T-cell (primary cell): ENCODE results near the gene TNFAIP3. TPM values are rescaled to one million over a fixed set of nuclear protein-coding genes. Genes with fewer than 3 reads are reported as not detected.

Experiments used
- ATAC-seq, 4 experiments: fragments of 200-7000 bp in 3 of 4; fragments of 150-1000 bp in 1 of 4; cut with Tn5 transposase; replicated peaks in 1 of 4; 1 replicate in 3 of 4; 2 replicates in 1 of 4; pipeline ENCODE4 v1.10.0; 2021; ENCODE audit warnings: moderate library complexity in 3 of 4, mild to moderate bottlenecking in 2 of 4, moderate number of reproducible peaks in 1 of 4
- CTCF ChIA-PET, 2 donors: fragments of 300-600 bp; sonication (Branson Sonifier 250); formaldehyde crosslinking; loops; one replicate each; lab custom pipeline; 2022; ENCODE audit warnings: antibody characterized with exemption in 2 of 2; lab: Charles Lee
- POLR2A ChIA-PET, 2 donors: fragments of 300-600 bp; sonication (Branson Sonifier 250); formaldehyde crosslinking; loops; one replicate each; lab custom pipeline; 2022; ENCODE audit warnings: antibody characterized with exemption in 2 of 2; lab: Charles Lee
- DNase-seq, 35 experiments: peaks; one replicate each; pipeline versions ENCODE4 v3.0.0 to v3.0.0-alpha.2; 2013 to 2023
- H3K27ac ChIP-seq: one replicate; pipeline ENCODE4 v1.5.1; 2013; ENCODE audit warnings: low read length
- H3K27me3 ChIP-seq, 2 experiments: replicated peaks in 1 of 2; 1 replicate in 1 of 2; 2 replicates in 1 of 2; pipeline versions ENCODE4 v1.6.1 to v1.7.0; 2013; ENCODE audit warnings: low read length in 1 of 2, mixed read lengths in 1 of 2; ENCODE audit not compliant: control insufficient read depth in 2 of 2, insufficient read depth in 2 of 2; ENCODE audit errors: extremely low read depth in 1 of 2
- H3K36me3 ChIP-seq, 2 donors: 1 replicate in 1 of 2; 2 replicates in 1 of 2; pipeline versions ENCODE4 v1.6.1 to v1.7.0; 2013; ENCODE audit warnings: low read length in 1 of 2; ENCODE audit not compliant: control insufficient read depth in 2 of 2, insufficient read depth in 1 of 2; ENCODE audit errors: extremely low read depth in 1 of 2
- H3K4me1 ChIP-seq, 2 experiments: 1 replicate in 1 of 2; 2 replicates in 1 of 2; pipeline versions ENCODE4 v1.6.1 to v1.7.0; 2013; ENCODE audit warnings: low read length in 2 of 2, mixed read lengths in 1 of 2; ENCODE audit not compliant: insufficient read depth in 2 of 2, control insufficient read depth in 1 of 2; ENCODE audit errors: extremely low read depth in 1 of 2
- H3K4me3 ChIP-seq, 2 donors: 1 replicate in 1 of 2; 2 replicates in 1 of 2; pipeline versions ENCODE4 v1.5.1 to v1.7.0; 2013; ENCODE audit warnings: mild to moderate bottlenecking in 2 of 2, low read length in 1 of 2, moderate library complexity in 1 of 2; ENCODE audit not compliant: control insufficient read depth in 1 of 2; ENCODE audit errors: extremely low read depth in 1 of 2
- H3K9me3 ChIP-seq: 2 replicates; pipeline ENCODE4 v1.7.0; 2013
- H3K27ac Mint-ChIP-seq, 2 donors: one replicate each; pipeline ENCODE4 v1.8.0; 2020 to 2021; ENCODE audit warnings: mild to moderate bottlenecking in 2 of 2, mixed read lengths in 2 of 2
- H3K27me3 Mint-ChIP-seq, 2 donors: one replicate each; pipeline ENCODE4 v1.8.0; 2021 to 2022; ENCODE audit warnings: mixed read lengths in 2 of 2
- H3K36me3 Mint-ChIP-seq: one replicate; pipeline ENCODE4 v1.8.0; 2021; ENCODE audit warnings: mixed read lengths
- H3K4me1 Mint-ChIP-seq, 3 donors: one replicate each; pipeline ENCODE4 v1.8.0; 2020 to 2022; ENCODE audit warnings: mixed read lengths in 3 of 3, mild to moderate bottlenecking in 1 of 3
- H3K4me3 Mint-ChIP-seq, 3 donors: one replicate each; pipeline ENCODE4 v1.8.0; 2020 to 2022; ENCODE audit warnings: mild to moderate bottlenecking in 3 of 3, mixed read lengths in 3 of 3, moderate library complexity in 3 of 3
- H3K9me3 Mint-ChIP-seq, 3 donors: one replicate each; pipeline ENCODE4 v1.8.0; 2020 to 2022; ENCODE audit warnings: mixed read lengths in 3 of 3
- WGBS: methylation state at CpG from one replicate; pipeline ENCODE4 v1.1.5; 2013; ENCODE audit warnings: missing lambda C conversion rate; ENCODE audit not compliant: insufficient coverage; 5-methylcytosine and 5-hydroxymethylcytosine counted together
- total RNA-seq, 35 experiments: library from RNA in 6 of 35; stranded (reverse) in 6 of 35; fragments of 120-200 nt in 1 of 35; gene quantifications; one replicate each; pipeline versions ENCODE4 v1.2.1 to v1.2.4 and lab custom pipeline; 2013 to 2026

TNFAIP3 gene
- total RNA-seq, 5 donors from 2014 or later (not counting 1 experiment from before 2014, with no cell fraction given), result 109 to 2,994 (median 145) TPM

GRCh38 chr6:137911675-137912191, 44.7 kb downstream of the TNFAIP3 start:
- Mint-ChIP-seq H3K27me3 (peaks cover 0 to 3% of the 10 kb centered on the region in 2 donors), H3K9me3 (peaks cover 0 to 10% (median 0%) of the 10 kb centered on the region in 3 donors), H3K27ac (no peak overlapping the region), H3K4me3 (no peak overlapping the region), H3K4me1 (peaks cover 12 to 22% (median 14%) of the 10 kb centered on the region in 3 donors), H3K36me3 (peaks cover 4% of the 10 kb centered on the region)
- Histone ChIP-seq H3K27me3 (no peaks in the 10 kb centered on the region), H3K4me1 (peaks cover 0 to 5% of the 10 kb centered on the region in 2 experiments), H3K4me3 (no peak overlapping the region), H3K27ac (no peak overlapping the region), H3K36me3 (no peaks in the 10 kb centered on the region), H3K9me3 (no peaks in the 10 kb centered on the region)
- WGBS, result 67% methylated on average over 4 of the region's 10 CpGs
- DNase-seq (no peak), ATAC-seq (no peak)
- POLR2A ChIA-PET, result no interaction called here
- CTCF ChIA-PET, result interaction anchor here in 1 of 2 donors (0.6 kb wide), 2 partner anchors 14 to 27 kb away, joined by 3 read pairs; no protein-coding TSS in a partner anchor

DNA sequence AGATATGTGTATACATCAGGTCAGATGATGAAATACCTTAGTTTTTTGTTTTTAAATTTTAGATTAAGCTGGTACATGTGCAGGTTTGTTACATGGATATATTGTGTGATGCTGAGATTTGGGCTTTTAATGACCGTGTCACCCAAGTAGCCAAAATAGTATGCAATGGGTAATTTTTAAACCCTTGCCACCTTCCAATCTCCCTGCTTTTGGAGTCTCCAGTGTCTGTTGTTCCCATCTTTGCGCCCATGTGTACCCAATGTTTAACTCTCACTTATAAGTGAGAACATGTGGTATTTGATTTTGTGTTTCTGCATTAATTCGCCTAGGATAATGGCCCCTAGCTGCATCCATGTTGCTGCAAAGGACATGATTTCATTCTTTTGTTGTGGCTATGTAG, 45.8 kb downstream of the TNFAIP3 start:
- H3K4me3 Mint-ChIP-seq, result no peak overlapping the region
- POLR2A ChIA-PET, result no interaction called here
- ATAC-seq, result no peak

GRCh38 chr6:137913434-137913833, 46.4 kb downstream of the TNFAIP3 start:
- H3K4me1 Mint-ChIP-seq, result peaks cover 9 to 13% (median 10%) of the 10 kb centered on the region in 3 donors
- ChIA-PET POLR2A (interaction anchor here (0.5 to 0.6 kb wide), 2 partner anchors 42 to 1416 kb away, joined by 3 to 5 read pairs; no protein-coding TSS in a partner anchor), CTCF (interaction anchor here in 1 of 2 donors (1.0 kb wide), 1 partner anchor 114 kb away, joined by 3 read pairs; no protein-coding TSS in a partner anchor)
- Histone ChIP-seq H3K27me3 (no peaks in the 10 kb centered on the region), H3K4me3 (no peak overlapping the region), H3K36me3 (no peaks in the 10 kb centered on the region), H3K4me1 (no peaks in the 10 kb centered on the region), H3K27ac (no peak overlapping the region), H3K9me3 (no peaks in the 10 kb centered on the region)
- DNase-seq (no peak), ATAC-seq (no peak)
- no CpG with 5 or more reads among the region's 3 CpGs for WGBS
- peaks cover 0 to 3% of the 10 kb centered on the region in 2 donors for H3K27me3 Mint-ChIP-seq
- peaks cover 0 to 10% (median 0%) of the 10 kb centered on the region in 3 donors for H3K9me3 Mint-ChIP-seq
- H3K27ac Mint-ChIP-seq, result no peak overlapping the region
- peaks cover 4% of the 10 kb centered on the region for H3K36me3 Mint-ChIP-seq
- H3K4me3 Mint-ChIP-seq, result no peak overlapping the region

More for the DNA sequence above, 45.8 kb downstream of the TNFAIP3 start:
- no peak for DNase-seq
- no peak overlapping the region for H3K4me3 ChIP-seq
- Mint-ChIP-seq H3K27ac (no peak overlapping the region), H3K27me3 (peaks cover 0 to 3% of the 10 kb centered on the region in 2 donors), H3K9me3 (peaks cover 0 to 10% (median 0%) of the 10 kb centered on the region in 3 donors), H3K36me3 (peaks cover 4% of the 10 kb centered on the region), H3K4me1 (peaks cover 9 to 15% (median 12%) of the 10 kb centered on the region in 3 donors)
- no peaks in the 10 kb centered on the region for H3K4me1 ChIP-seq
- H3K9me3 ChIP-seq, result no peaks in the 10 kb centered on the region
- CTCF ChIA-PET, result interaction anchor here in 1 of 2 donors (1.0 kb wide), 1 partner anchor 113 kb away, joined by 3 read pairs; no protein-coding TSS in a partner anchor
- H3K36me3 ChIP-seq, result no peaks in the 10 kb centered on the region
- no peaks in the 10 kb centered on the region for H3K27me3 ChIP-seq
- no CpG with 5 or more reads among the region's 3 CpGs for WGBS
- no peak overlapping the region for H3K27ac ChIP-seq

GRCh38 chr6:137913996-137914529, 47.0 kb downstream of the TNFAIP3 start:
- ChIA-PET CTCF (interaction anchor here in 1 of 2 donors (0.6 kb wide), 1 partner anchor 24 kb away, joined by 3 read pairs; no protein-coding TSS in a partner anchor), POLR2A (interaction anchor here in 1 of 2 donors (0.5 kb wide), 1 partner anchor 43 kb away, joined by 5 read pairs; no protein-coding TSS in a partner anchor)
- H3K4me3 ChIP-seq, result no peak overlapping the region
- no peaks in the 10 kb centered on the region for H3K9me3 ChIP-seq
- Mint-ChIP-seq H3K4me1 (peaks cover 4 to 7% (median 4%) of the 10 kb centered on the region in 3 donors), H3K9me3 (peaks cover 0 to 10% (median 0%) of the 10 kb centered on the region in 3 donors), H3K36me3 (peaks cover 4% of the 10 kb centered on the region), H3K4me3 (no peak overlapping the region), H3K27me3 (peaks cover 0 to 3% of the 10 kb centered on the region in 2 donors), H3K27ac (no peak overlapping the region)
- no peak for DNase-seq
- no peaks in the 10 kb centered on the region for H3K36me3 ChIP-seq
- no peak overlapping the region for H3K27ac ChIP-seq
- ATAC-seq, result no peak
- no peaks in the 10 kb centered on the region for H3K27me3 ChIP-seq
- H3K4me1 ChIP-seq, result no peaks in the 10 kb centered on the region

GRCh38 chr6:137914530-137915193, 47.6 kb downstream of the TNFAIP3 start:
- H3K27me3 ChIP-seq, result no peaks in the 10 kb centered on the region
- Mint-ChIP-seq H3K27me3 (peaks cover 0 to 1% of the 10 kb centered on the region in 2 donors), H3K36me3 (peaks cover 4% of the 10 kb centered on the region), H3K27ac (no peak overlapping the region), H3K4me1 (peaks cover 0 to 5% (median 0%) of the 10 kb centered on the region in 3 donors), H3K9me3 (peaks cover 0 to 10% (median 0%) of the 10 kb centered on the region in 3 donors), H3K4me3 (no peak overlapping the region)
- POLR2A ChIA-PET, result no interaction called here
- no peak overlapping the region for H3K27ac ChIP-seq
- ATAC-seq (no peak), DNase-seq (no peak)
- CTCF ChIA-PET, result interaction anchor here in 1 of 2 donors (0.6 kb wide), 1 partner anchor 24 kb away, joined by 3 read pairs; no protein-coding TSS in a partner anchor
- no peak overlapping the region for H3K4me3 ChIP-seq
- no peaks in the 10 kb centered on the region for H3K9me3 ChIP-seq
- no peaks in the 10 kb centered on the region for H3K4me1 ChIP-seq
- no peaks in the 10 kb centered on the region for H3K36me3 ChIP-seq
- WGBS, result 100% methylated on average over 1 of the region's 4 CpGs

DNA sequence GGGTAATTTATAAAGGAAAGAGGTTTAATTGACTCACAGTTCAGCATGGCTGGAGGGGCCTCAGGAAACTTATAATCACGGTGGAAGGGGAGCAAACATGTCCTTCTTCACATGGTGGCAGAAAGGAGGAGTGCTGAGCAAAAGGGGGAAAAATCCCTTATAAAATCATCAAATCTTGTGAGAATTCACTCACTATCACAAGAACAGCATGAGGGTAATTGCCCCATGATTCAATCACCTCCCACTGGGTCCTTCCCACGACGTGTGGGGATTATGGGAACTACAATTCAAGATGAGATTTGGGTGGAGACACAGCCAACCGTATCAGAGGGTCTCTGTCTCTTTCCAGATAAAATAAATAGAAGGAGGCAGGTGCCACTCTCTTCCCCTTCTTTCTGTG, 48.7 kb downstream of the TNFAIP3 start:
- no peak overlapping the region for H3K4me3 Mint-ChIP-seq
- ChIA-PET CTCF (interaction anchor here in 1 of 2 donors (0.9 kb wide), 1 partner anchor 16 kb away, joined by 4 read pairs; no protein-coding TSS in a partner anchor), POLR2A (interaction anchor here in 1 of 2 donors (0.6 kb wide), 1 partner anchor 11 kb away, joined by 3 read pairs; no protein-coding TSS in a partner anchor)
- no CpG with 5 or more reads among the region's 4 CpGs for WGBS
- peaks cover 4% of the 10 kb centered on the region for H3K36me3 Mint-ChIP-seq
- Histone ChIP-seq H3K27ac (no peak overlapping the region), H3K27me3 (no peaks in the 10 kb centered on the region), H3K36me3 (no peaks in the 10 kb centered on the region), H3K4me3 (no peak overlapping the region), H3K4me1 (no peaks in the 10 kb centered on the region), H3K9me3 (no peaks in the 10 kb centered on the region)
- H3K4me1 Mint-ChIP-seq, result peaks cover 0 to 5% (median 0%) of the 10 kb centered on the region in 3 donors
- peaks cover 0 to 10% (median 0%) of the 10 kb centered on the region in 3 donors for H3K9me3 Mint-ChIP-seq
- ATAC-seq (no peak), DNase-seq (no peak)
- no peak overlapping the region for H3K27ac Mint-ChIP-seq
- H3K27me3 Mint-ChIP-seq, result no peaks in the 10 kb centered on the region
